CD14-positive monocyte (primary cell): Measurements from ENCODE around the gene ZNF280D. TPM values are rescaled to one million over a fixed set of nuclear protein-coding genes. Genes with fewer than 3 reads are reported as not detected.
A peak's percentile ranks its signal among the peaks of the same experiment; 100 is the strongest.

Experiments used
- DNase-seq, 3 donors: peaks; one replicate each; pipeline ENCODE4 v3.0.0-alpha.2; 2011 to 2022
- H2AFZ ChIP-seq: 2 replicates; pipeline ENCODE4 v1.6.0; 2012; ENCODE audit warnings: mild to moderate bottlenecking, low read depth, low read length, inconsistent platforms; ENCODE audit not compliant: insufficient read depth, poor library complexity, severe bottlenecking
- H3K27ac ChIP-seq, 2 donors: 1 replicate in 1 of 2; 2 replicates in 1 of 2; pipeline ENCODE4 v1.5.1; 2012 to 2013; ENCODE audit warnings: low read length in 2 of 2, control low read depth in 1 of 2, inconsistent platforms in 1 of 2, low read depth in 1 of 2, mild to moderate bottlenecking in 1 of 2
- H3K27me3 ChIP-seq, 2 donors: one replicate each; pipeline versions ENCODE4 v1.6.0 to v1.6.1; 2011 to 2013; ENCODE audit warnings: low read length in 2 of 2; ENCODE audit not compliant: control insufficient read depth in 2 of 2, insufficient read depth in 2 of 2
- H3K36me3 ChIP-seq, 2 donors: replicated peaks in 1 of 2; 1 replicate in 1 of 2; 2 replicates in 1 of 2; pipeline versions ENCODE4 v1.5.1 to v1.6.1; 2012 to 2013; ENCODE audit warnings: low read length in 2 of 2, control low read depth in 1 of 2, inconsistent platforms in 1 of 2, mild to moderate bottlenecking in 1 of 2; ENCODE audit not compliant: insufficient read depth in 2 of 2, control insufficient read depth in 1 of 2
- H3K4me1 ChIP-seq, 2 donors: 1 replicate in 1 of 2; 2 replicates in 1 of 2; pipeline versions ENCODE4 v1.5.1 to v1.6.1; 2012 to 2013; ENCODE audit warnings: low read length in 2 of 2, control low read depth in 1 of 2, inconsistent platforms in 1 of 2, mild to moderate bottlenecking in 1 of 2, moderate library complexity in 1 of 2; ENCODE audit not compliant: insufficient read depth in 2 of 2, control insufficient read depth in 1 of 2
- H3K4me2 ChIP-seq: replicated peaks from 2 replicates; pipeline ENCODE3; 2012; ENCODE audit warnings: low read length, moderate library complexity, mild to moderate bottlenecking; ENCODE audit not compliant: poor library complexity, severe bottlenecking; ENCODE audit errors: extremely low read depth
- H3K4me3 ChIP-seq, 3 experiments: fragments of 200-600 bp in 1 of 3; sonication (generic) in 1 of 3; replicated peaks in 1 of 3; 1 replicate in 2 of 3; 2 replicates in 1 of 3; pipeline ENCODE4 v1.5.1; 2011 to 2013; ENCODE audit warnings: low read length in 3 of 3, mild to moderate bottlenecking in 3 of 3, control low read depth in 2 of 3, low read depth in 2 of 3, inconsistent platforms in 1 of 3, moderate library complexity in 1 of 3
- H3K79me2 ChIP-seq: 2 replicates; pipeline ENCODE4 v1.6.0; 2012; ENCODE audit warnings: mild to moderate bottlenecking, control low read depth, inconsistent platforms, low read length, moderate library complexity; ENCODE audit not compliant: insufficient read depth
- H3K9ac ChIP-seq: 2 replicates; pipeline ENCODE4 v1.6.0; 2017; ENCODE audit warnings: low read length, mild to moderate bottlenecking; ENCODE audit not compliant: insufficient read depth, poor library complexity, severe bottlenecking
- H3K9me3 ChIP-seq, 2 donors: replicated peaks in 1 of 2; 1 replicate in 1 of 2; 2 replicates in 1 of 2; pipeline versions ENCODE4 v1.5.1 to v1.6.1; 2012 to 2013; ENCODE audit warnings: low read length in 2 of 2, control low read depth in 1 of 2; ENCODE audit not compliant: control insufficient read depth in 1 of 2, insufficient read depth in 1 of 2
- H4K20me1 ChIP-seq: 2 replicates; pipeline ENCODE4 v1.6.0; 2012; ENCODE audit warnings: mild to moderate bottlenecking, low read length, control low read depth, moderate library complexity; ENCODE audit not compliant: insufficient read depth
- H3K27ac Mint-ChIP-seq, 7 donors: one replicate each; pipeline ENCODE4 v1.8.0; 2020; ENCODE audit warnings: mild to moderate bottlenecking in 7 of 7, mixed read lengths in 7 of 7, moderate library complexity in 6 of 7, inconsistent platforms in 2 of 7
- H3K27me3 Mint-ChIP-seq, 3 donors: one replicate each; pipeline ENCODE4 v1.8.0; 2021 to 2022; ENCODE audit warnings: low read depth in 3 of 3, mild to moderate bottlenecking in 3 of 3, mixed read lengths in 3 of 3, moderate library complexity in 3 of 3, inconsistent platforms in 1 of 3
- H3K36me3 Mint-ChIP-seq, 2 donors: one replicate each; pipeline ENCODE4 v1.8.0; 2020; ENCODE audit warnings: mixed read lengths in 2 of 2, inconsistent platforms in 1 of 2, mild to moderate bottlenecking in 1 of 2
- H3K4me1 Mint-ChIP-seq: one replicate; pipeline ENCODE4 v1.8.0; 2020; ENCODE audit warnings: mild to moderate bottlenecking, mixed read lengths
- H3K4me3 Mint-ChIP-seq, 2 donors: one replicate each; pipeline ENCODE4 v1.8.0; 2020; ENCODE audit warnings: mild to moderate bottlenecking in 2 of 2, mixed read lengths in 2 of 2, moderate library complexity in 1 of 2
- H3K9me3 Mint-ChIP-seq, 7 donors: one replicate each; pipeline ENCODE4 v1.8.0; 2020 to 2022; ENCODE audit warnings: mixed read lengths in 7 of 7, mild to moderate bottlenecking in 6 of 7, moderate library complexity in 6 of 7, inconsistent platforms in 2 of 7
- WGBS: methylation state at CpG from one replicate; pipeline ENCODE4 v1.1.5; 2013; ENCODE audit warnings: missing lambda C conversion rate; ENCODE audit not compliant: insufficient coverage; 5-methylcytosine and 5-hydroxymethylcytosine counted together
- intact Hi-C, 2 donors: fragments of 100-400 bp; cut with micrococcal nuclease; formaldehyde crosslinking; loops; one replicate each; pipeline versions ENCODE4 v1.15.0 to v1.15.1; 2023
- polyA plus RNA-seq, 3 donors: library from polyadenylated mRNA; depleted of rRNA in 1 of 3; unstranded in 2 of 3; stranded (reverse) in 1 of 3; fragments of 300-500 nt in 2 of 3; fragments of >200 nt in 1 of 3; fragmentation: Illumina TruSeq in 2 of 3; gene quantifications; 1 replicate in 2 of 3; 2 replicates in 1 of 3; pipeline ENCODE4 v1.2.3, GENCODE V29; 2012 to 2021
- TF ChIP-seq, protein P1 (sequence below): fragments of 200-600 bp; IDR thresholded peaks from one replicate; pipeline ENCODE4 v1.8.0; 2022; ENCODE audit warnings: antibody characterized with exemption, mild to moderate bottlenecking

ZNF280D gene
- polyA plus RNA-seq, 3 donors = 5.1 to 14.2 (median 8.0) TPM

DNA sequence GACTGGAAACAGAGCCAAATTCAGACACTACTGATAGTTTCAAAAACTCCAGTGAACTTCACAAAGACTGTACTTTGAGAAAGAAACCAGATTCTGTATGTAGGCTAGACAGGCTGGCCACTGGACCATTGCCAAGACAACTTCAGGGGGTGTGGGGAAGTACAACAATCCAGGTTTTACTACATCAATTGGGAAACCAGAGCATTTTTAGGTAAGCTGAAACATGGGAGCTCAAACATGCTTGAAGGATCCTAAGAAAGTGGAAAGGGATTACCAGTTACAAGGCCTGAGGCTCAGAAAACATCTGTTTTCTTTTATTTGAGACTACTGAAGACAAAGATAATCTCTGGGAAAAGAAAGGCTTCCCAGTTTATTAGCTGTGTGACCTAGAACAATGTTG lies 26.9 kb upstream of the ZNF280D start:
- no peaks in the 10 kb centered on the region for H3K9me3 ChIP-seq
- no peaks in the 10 kb centered on the region for H4K20me1 ChIP-seq
- no peak overlapping the region for H3K4me2 ChIP-seq
- no peaks in the 10 kb centered on the region for H3K79me2 ChIP-seq
- no peak overlapping the region for H2AFZ ChIP-seq
- Mint-ChIP-seq H3K4me3 (no peak overlapping the region), H3K9me3 (peaks cover 0 to 2% (median 0%) of the 10 kb centered on the region in 7 donors), H3K27me3 (peaks cover 0 to 2% (median 1%) of the 10 kb centered on the region in 3 donors), H3K4me1 (peaks cover 43% of the 10 kb centered on the region), H3K36me3 (no peaks in the 10 kb centered on the region), H3K27ac (no peak overlapping the region)
- H3K36me3 ChIP-seq = no peaks in the 10 kb centered on the region
- H3K4me3 ChIP-seq = no peak overlapping the region
- no peak for DNase-seq
- peak overlapping the region in 1 of 2 donors; percentile 18 for H3K27ac ChIP-seq
- H3K9ac ChIP-seq = no peak overlapping the region
- TF ChIP-seq, protein P1, sequence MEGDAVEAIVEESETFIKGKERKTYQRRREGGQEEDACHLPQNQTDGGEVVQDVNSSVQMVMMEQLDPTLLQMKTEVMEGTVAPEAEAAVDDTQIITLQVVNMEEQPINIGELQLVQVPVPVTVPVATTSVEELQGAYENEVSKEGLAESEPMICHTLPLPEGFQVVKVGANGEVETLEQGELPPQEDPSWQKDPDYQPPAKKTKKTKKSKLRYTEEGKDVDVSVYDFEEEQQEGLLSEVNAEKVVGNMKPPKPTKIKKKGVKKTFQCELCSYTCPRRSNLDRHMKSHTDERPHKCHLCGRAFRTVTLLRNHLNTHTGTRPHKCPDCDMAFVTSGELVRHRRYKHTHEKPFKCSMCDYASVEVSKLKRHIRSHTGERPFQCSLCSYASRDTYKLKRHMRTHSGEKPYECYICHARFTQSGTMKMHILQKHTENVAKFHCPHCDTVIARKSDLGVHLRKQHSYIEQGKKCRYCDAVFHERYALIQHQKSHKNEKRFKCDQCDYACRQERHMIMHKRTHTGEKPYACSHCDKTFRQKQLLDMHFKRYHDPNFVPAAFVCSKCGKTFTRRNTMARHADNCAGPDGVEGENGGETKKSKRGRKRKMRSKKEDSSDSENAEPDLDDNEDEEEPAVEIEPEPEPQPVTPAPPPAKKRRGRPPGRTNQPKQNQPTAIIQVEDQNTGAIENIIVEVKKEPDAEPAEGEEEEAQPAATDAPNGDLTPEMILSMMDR = no peak
- H3K27me3 ChIP-seq = no peaks in the 10 kb centered on the region
- intact Hi-C loops = no loop called here
- H3K4me1 ChIP-seq = peaks cover 30 to 39% of the 10 kb centered on the region in 2 donors

DNA sequence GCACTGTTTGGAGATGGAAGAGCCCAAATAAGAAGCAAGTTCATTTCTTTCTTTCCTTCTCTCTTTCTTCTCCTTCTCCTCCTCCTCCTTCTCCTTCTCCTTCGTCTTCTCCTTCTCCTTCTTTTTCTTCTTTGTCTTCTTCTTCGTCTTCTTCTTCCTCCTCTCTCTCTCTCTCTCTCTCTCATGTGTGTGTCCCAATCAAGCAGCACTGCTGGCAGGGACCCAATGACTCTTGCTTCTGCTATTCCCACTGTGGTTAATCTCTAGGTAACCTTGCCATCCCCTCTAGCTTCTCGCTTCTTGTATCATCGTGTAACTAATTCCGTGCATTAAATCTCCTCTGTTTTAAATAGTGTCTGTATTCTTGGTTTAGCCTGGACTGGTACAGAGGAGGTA lies 26.1 kb upstream of the ZNF280D start:
- Histone ChIP-seq H3K9me3 (no peaks in the 10 kb centered on the region), H2AFZ (no peak overlapping the region), H3K79me2 (no peaks in the 10 kb centered on the region), H3K4me1 (peaks cover 30 to 39% of the 10 kb centered on the region in 2 donors), H3K4me3 (no peak overlapping the region), H4K20me1 (no peaks in the 10 kb centered on the region), H3K9ac (no peak overlapping the region), H3K4me2 (peak overlapping the region; percentile 21), H3K36me3 (no peaks in the 10 kb centered on the region), H3K27me3 (no peaks in the 10 kb centered on the region), H3K27ac (peak overlapping the region in 1 of 2 donors; percentile 18)
- intact Hi-C loops = no loop called here
- peaks cover 38% of the 10 kb centered on the region for H3K4me1 Mint-ChIP-seq
- no peaks in the 10 kb centered on the region for H3K36me3 Mint-ChIP-seq
- H3K9me3 Mint-ChIP-seq = peaks cover 0 to 2% (median 0%) of the 10 kb centered on the region in 7 donors
- peaks cover 0 to 2% (median 1%) of the 10 kb centered on the region in 3 donors for H3K27me3 Mint-ChIP-seq
- peak; percentile 32 to 50 (median 48) for DNase-seq
- H3K4me3 Mint-ChIP-seq = peak overlapping the region in 1 of 2 donors; percentile 52
- peak overlapping the region; percentile 27 to 76 (median 41) for H3K27ac Mint-ChIP-seq
- TF ChIP-seq, protein P1 = no peak
- 0% methylated on average over 2 of the region's 5 CpGs for WGBS
